ENCODE measurements around the gene BRS3.

The BRS3 gene

GRCh38 chrX:136496186-136496763 is 8.5 kb downstream of the BRS3 start:
- DNase-seq = no peak

GRCh38 chrX:136496764-136497555 is 9.2 kb downstream of the BRS3 start:
- peak; percentile 85 to 93 (median 90) for DNase-seq

GRCh38 chrX:136497556-136498052 is 9.9 kb downstream of the BRS3 start, which contains the start of gene HTATSF1:
TSS of gene HTATSF1 (plus strand) at chrX:136497592. CDS start at chrX:136497685, 93 bp downstream.
- DNase-seq = peak in 2 of 4 experiments; percentile 12 to 27

- no peak for DNase-seq
These were observed 31.3 kb downstream of the BRS3 start for GRCh38 chrX:136519069-136519468.

- DNase-seq = no peak
These were observed 36.0 kb downstream of the BRS3 start for GRCh38 chrX:136523770-136524169.

- DNase-seq = peak; percentile 1 to 30 (median 10)
These were observed 38.2 kb downstream of the BRS3 start for GRCh38 chrX:136525738-136526606.

GRCh38 chrX:136528645-136529315 is 41.0 kb downstream of the BRS3 start:
- no peak for DNase-seq

GRCh38 chrX:136529795-136530194 is 42.0 kb downstream of the BRS3 start:
- no peak for DNase-seq

- DNase-seq = no peak
These were observed 44.2 kb downstream of the BRS3 start, which contains the start of gene VGLL1 for GRCh38 chrX:136531951-136532350. TSS of gene VGLL1 (plus strand) at chrX:136532215. CDS start at chrX:136536021, 3,806 bp downstream.

GRCh38 chrX:136534131-136534530 is 46.4 kb downstream of the BRS3 start:
- no peak for DNase-seq

- DNase-seq = no peak
These were observed 51.1 kb downstream of the BRS3 start for GRCh38 chrX:136538811-136539210.

GRCh38 chrX:136540226-136540625 is 52.5 kb downstream of the BRS3 start:
- no peak for DNase-seq

GRCh38 chrX:136541294-136541693 is 53.5 kb downstream of the BRS3 start:
- DNase-seq = no peak

GRCh38 chrX:136542281-136542680 is 54.5 kb downstream of the BRS3 start:
- DNase-seq = no peak
